Gastrocnemius medialis (tissue), 4 donors: ENCODE data around the gene KCNG1.

Experiments used
- POLR2A ChIP-seq, 2 donors: fragments of 450-650 bp; IDR thresholded peaks; one replicate each; pipeline ENCODE4 v1.6.1; 2017; ENCODE audit warnings: antibody characterized with exemption in 2 of 2, mild to moderate bottlenecking in 2 of 2, moderate library complexity in 2 of 2
- TF ChIP-seq, protein P1 (sequence below), 5 experiments: fragments of 450-650 bp in 3 of 5; fragments of 200-600 bp in 2 of 5; sonication (generic) in 2 of 5; IDR thresholded peaks in 4 of 5; conservative IDR thresholded peaks in 1 of 5; 1 replicate in 4 of 5; 2 replicates in 1 of 5; pipeline ENCODE4 v1.5.1; 2016 to 2019; ENCODE audit warnings: antibody characterized with exemption in 5 of 5, mild to moderate bottlenecking in 3 of 5, moderate library complexity in 3 of 5

DNA sequence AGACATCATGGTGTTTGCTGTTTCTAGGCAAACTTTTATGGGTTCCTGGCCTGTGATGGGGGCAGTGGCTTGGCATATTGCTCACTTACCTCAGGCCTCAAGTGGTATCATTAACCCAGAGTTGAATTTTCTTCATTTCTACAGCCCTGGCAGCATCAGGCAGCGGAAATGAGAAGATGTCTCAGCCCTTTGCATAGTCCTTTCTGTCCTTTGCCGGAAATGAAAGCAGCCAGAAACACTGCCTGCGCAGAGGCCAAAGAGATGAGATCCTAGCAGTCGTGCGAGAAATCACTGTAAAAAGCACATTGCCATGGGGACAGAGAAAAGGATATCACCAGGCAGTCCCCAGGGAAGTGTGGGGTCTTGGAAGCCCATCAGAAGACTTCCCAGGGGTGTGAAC is 37.4 kb upstream of the KCNG1 start:
- TF ChIP-seq, protein P1, sequence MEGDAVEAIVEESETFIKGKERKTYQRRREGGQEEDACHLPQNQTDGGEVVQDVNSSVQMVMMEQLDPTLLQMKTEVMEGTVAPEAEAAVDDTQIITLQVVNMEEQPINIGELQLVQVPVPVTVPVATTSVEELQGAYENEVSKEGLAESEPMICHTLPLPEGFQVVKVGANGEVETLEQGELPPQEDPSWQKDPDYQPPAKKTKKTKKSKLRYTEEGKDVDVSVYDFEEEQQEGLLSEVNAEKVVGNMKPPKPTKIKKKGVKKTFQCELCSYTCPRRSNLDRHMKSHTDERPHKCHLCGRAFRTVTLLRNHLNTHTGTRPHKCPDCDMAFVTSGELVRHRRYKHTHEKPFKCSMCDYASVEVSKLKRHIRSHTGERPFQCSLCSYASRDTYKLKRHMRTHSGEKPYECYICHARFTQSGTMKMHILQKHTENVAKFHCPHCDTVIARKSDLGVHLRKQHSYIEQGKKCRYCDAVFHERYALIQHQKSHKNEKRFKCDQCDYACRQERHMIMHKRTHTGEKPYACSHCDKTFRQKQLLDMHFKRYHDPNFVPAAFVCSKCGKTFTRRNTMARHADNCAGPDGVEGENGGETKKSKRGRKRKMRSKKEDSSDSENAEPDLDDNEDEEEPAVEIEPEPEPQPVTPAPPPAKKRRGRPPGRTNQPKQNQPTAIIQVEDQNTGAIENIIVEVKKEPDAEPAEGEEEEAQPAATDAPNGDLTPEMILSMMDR (IDR thresholded peaks at IDR 0.05 in 4 of 5, conservative IDR thresholded peaks at IDR 0.05 in 1 of 5), result no peak
- TF ChIP-seq POLR2A (IDR thresholded peaks at IDR 0.05), result no peak
